Thyroid gland (tissue), 4 donors: ENCODE data around the gene HAND2. TPM values are rescaled to one million over a fixed set of nuclear protein-coding genes. Genes with fewer than 3 reads are reported as not detected.

ENCODE experiments used
- DNase-seq, 2 donors: peaks; one replicate each; pipeline ENCODE4 v3.0.0-alpha.2; 2019
- H3K27ac ChIP-seq, 3 donors: fragments of 200-600 bp; sonication (generic); 1 replicate in 2 of 3; 2 replicates in 1 of 3; pipeline ENCODE4 v1.5.1; 2016 to 2019; ENCODE audit warnings: mild to moderate bottlenecking in 1 of 3, moderate library complexity in 1 of 3
- H3K27me3 ChIP-seq: fragments of 200-600 bp; sonication (generic); one replicate; pipeline ENCODE4 v1.5.1; 2019
- H3K36me3 ChIP-seq, 2 donors: fragments of 200-600 bp; sonication (generic); one replicate each; pipeline ENCODE4 v1.5.1; 2016 to 2019
- H3K4me1 ChIP-seq, 2 donors: fragments of 200-600 bp; sonication (generic); one replicate each; pipeline ENCODE4 v1.5.1; 2017 to 2019
- H3K4me3 ChIP-seq, 3 donors: fragments of 200-600 bp; sonication (generic); replicated peaks in 1 of 3; 1 replicate in 2 of 3; 2 replicates in 1 of 3; pipeline ENCODE4 v1.5.1; 2016; ENCODE audit warnings: mild to moderate bottlenecking in 1 of 3
- H3K9me3 ChIP-seq: fragments of 200-600 bp; sonication (generic); one replicate; pipeline ENCODE4 v1.5.1; 2017
- CTCF ChIP-seq, 6 experiments: fragments of 200-600 bp in 3 of 6; fragments of 450-650 bp in 3 of 6; sonication (generic) in 3 of 6; IDR thresholded peaks; one replicate each; pipeline ENCODE4 v1.5.1; 2016 to 2019; ENCODE audit warnings: antibody characterized with exemption in 6 of 6, mild to moderate bottlenecking in 2 of 6, inconsistent platforms in 1 of 6, moderate library complexity in 1 of 6
- POLR2A ChIP-seq, 2 donors: fragments of 450-650 bp; IDR thresholded peaks; one replicate each; pipeline ENCODE4 v1.6.1; 2017; ENCODE audit warnings: antibody characterized with exemption in 2 of 2, mild to moderate bottlenecking in 2 of 2, moderate library complexity in 1 of 2
- WGBS, 2 donors: methylation state at CpG; one replicate each; pipeline ENCODE4 v1.1.5; 2017; 5-methylcytosine and 5-hydroxymethylcytosine counted together
- intact Hi-C: fragments of 100-400 bp; cut with DNase I; formaldehyde crosslinking; loops from one replicate; pipeline ENCODE4 v1.15.1; 2023
- total RNA-seq, 4 donors: library from RNA; depleted of rRNA; stranded (reverse); fragments of >200 nt; gene quantifications; one replicate each; pipeline ENCODE4 v1.2.3, GENCODE V29; 2016

HAND2 gene
- total RNA-seq, 4 donors from 2014 or later, result 2.0 to 8.9 (median 4.0) TPM

- TF ChIP-seq POLR2A (IDR thresholded peaks at IDR 0.05) (no peak), CTCF (IDR thresholded peaks at IDR 0.05) (no peak)
- 76 to 83% methylated on average over 3 of the region's 3 CpGs for WGBS, 2 donors
- H3K4me3 ChIP-seq, result no peak overlapping the region
- no peaks in the 10 kb centered on the region for H3K9me3 ChIP-seq
- H3K27me3 ChIP-seq, result no peaks in the 10 kb centered on the region
- no peak overlapping the region for H3K27ac ChIP-seq
- H3K36me3 ChIP-seq, result no peaks in the 10 kb centered on the region
- H3K4me1 ChIP-seq, result peaks cover 0 to 11% of the 10 kb centered on the region in 2 donors
- no peak for DNase-seq
- intact Hi-C loops, result loop anchor here (5.0 to 10.0 kb wide), 2 partner anchors 73 to 175 kb away; no protein-coding TSS in a partner anchor
Measured at GRCh38 chr4:173490256-173490655, 39.8 kb downstream of the HAND2 start.

- TF ChIP-seq CTCF (IDR thresholded peaks at IDR 0.05) (no peak), POLR2A (IDR thresholded peaks at IDR 0.05) (no peak)
- no peak overlapping the region for H3K27ac ChIP-seq
Measured at GRCh38 chr4:173489514-173489913, 40.5 kb downstream of the HAND2 start.

GRCh38 chr4:173488656-173489055 is 41.4 kb downstream of the HAND2 start:
- Histone ChIP-seq H3K4me3 (no peak overlapping the region), H3K9me3 (no peaks in the 10 kb centered on the region), H3K27ac (no peak overlapping the region), H3K36me3 (no peaks in the 10 kb centered on the region), H3K4me1 (peaks cover 0 to 3% of the 10 kb centered on the region in 2 donors), H3K27me3 (no peaks in the 10 kb centered on the region)
- WGBS, 2 donors, result 19 to 22% methylated on average over 1 of the region's 1 CpG
- no peak for DNase-seq
- intact Hi-C loops, result no loop called here
- TF ChIP-seq POLR2A (IDR thresholded peaks at IDR 0.05) (no peak), CTCF (IDR thresholded peaks at IDR 0.05) (no peak)

More at GRCh38 chr4:173489514-173489913, 40.5 kb downstream of the HAND2 start:
- intact Hi-C loops, result no loop called here
- Histone ChIP-seq H3K4me3 (no peak overlapping the region), H3K27me3 (no peaks in the 10 kb centered on the region), H3K36me3 (no peaks in the 10 kb centered on the region), H3K9me3 (no peaks in the 10 kb centered on the region), H3K4me1 (peaks cover 0 to 10% of the 10 kb centered on the region in 2 donors)
- no peak for DNase-seq

DNA sequence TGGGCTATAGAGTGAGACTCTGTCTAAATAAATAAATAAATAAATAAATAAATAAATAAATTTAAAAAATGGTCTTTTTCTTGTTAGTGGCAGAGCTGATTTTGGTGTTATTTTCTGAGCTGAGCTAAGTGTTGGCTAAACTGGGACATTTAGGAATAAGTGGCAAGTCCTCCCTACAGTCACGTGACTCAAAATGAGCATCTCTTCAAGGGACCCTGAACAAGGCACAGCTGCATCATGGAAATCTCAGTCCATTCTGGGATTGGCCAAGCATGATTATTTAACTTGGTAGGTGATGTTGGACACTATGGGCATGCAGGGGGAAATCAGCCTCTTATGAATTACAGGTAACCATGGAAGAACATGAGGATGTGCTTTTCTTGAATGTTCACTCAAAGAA is 42.0 kb downstream of the HAND2 start:
- Histone ChIP-seq H3K4me3 (no peak overlapping the region), H3K27me3 (no peaks in the 10 kb centered on the region), H3K9me3 (no peaks in the 10 kb centered on the region), H3K27ac (no peak overlapping the region), H3K36me3 (no peaks in the 10 kb centered on the region), H3K4me1 (peaks cover 0 to 3% of the 10 kb centered on the region in 2 donors)
- WGBS, 2 donors, result 96 to 97% methylated on average over 1 of the region's 1 CpG
- TF ChIP-seq CTCF (IDR thresholded peaks at IDR 0.05) (no peak), POLR2A (IDR thresholded peaks at IDR 0.05) (no peak)
- intact Hi-C loops, result no loop called here
- DNase-seq, result no peak

- WGBS, 2 donors, result 74 to 79% methylated on average over 1 of the region's 1 CpG
- Histone ChIP-seq H3K4me3 (no peak overlapping the region), H3K27ac (no peak overlapping the region), H3K9me3 (no peaks in the 10 kb centered on the region), H3K36me3 (no peaks in the 10 kb centered on the region), H3K4me1 (peaks cover 0 to 3% of the 10 kb centered on the region in 2 donors), H3K27me3 (no peaks in the 10 kb centered on the region)
- DNase-seq, result no peak
- intact Hi-C loops, result no loop called here
- TF ChIP-seq POLR2A (IDR thresholded peaks at IDR 0.05) (no peak), CTCF (IDR thresholded peaks at IDR 0.05) (no peak)
Measured at GRCh38 chr4:173486714-173487392, 43.2 kb downstream of the HAND2 start.
